WTC11 (cell line): ENCODE data around the gene KCNN4. TPM values are rescaled to one million over a fixed set of nuclear protein-coding genes. Genes with fewer than 3 reads are reported as not detected.

ENCODE experiments used
- ATAC-seq: fragments of 200-7000 bp; cut with Tn5 transposase; 2 replicates; pipeline ENCODE4 v1.10.0; 2021; ENCODE audit warnings: mild to moderate bottlenecking, moderate library complexity
- CTCF ChIA-PET: fragments of 300-600 bp; sonication (Branson Sonifier 250); formaldehyde crosslinking; loops from one replicate; lab custom pipeline; 2021; ENCODE audit warnings: antibody characterized with exemption; lab: Charles Lee
- POLR2A ChIA-PET: fragments of 350-600 bp; sonication (Branson Sonifier 250); formaldehyde crosslinking; loops from one replicate; lab custom pipeline; 2021; ENCODE audit warnings: antibody characterized with exemption; lab: Charles Lee
- DNase-seq: peaks from one replicate; pipeline ENCODE4 v3.0.0; 2021; ENCODE audit warnings: low spot score
- H3K27ac Mint-ChIP-seq: 2 replicates; pipeline ENCODE4 v1.8.0; 2021; ENCODE audit warnings: mixed read lengths
- H3K27me3 Mint-ChIP-seq: 2 replicates; pipeline ENCODE4 v1.8.0; 2021; ENCODE audit warnings: low read depth, mild to moderate bottlenecking, moderate library complexity, mixed read lengths
- H3K36me3 Mint-ChIP-seq: 2 replicates; pipeline ENCODE4 v1.8.0; 2021; ENCODE audit warnings: mixed read lengths
- H3K4me1 Mint-ChIP-seq: 2 replicates; pipeline ENCODE4 v1.8.0; 2022; ENCODE audit warnings: mixed read lengths
- H3K4me3 Mint-ChIP-seq: 2 replicates; pipeline ENCODE4 v1.8.0; 2021; ENCODE audit warnings: mild to moderate bottlenecking, moderate library complexity, mixed read lengths
- H3K9me3 Mint-ChIP-seq: 2 replicates; pipeline ENCODE4 v1.8.0; 2021; ENCODE audit warnings: mixed read lengths
- FOXJ3 ChIP-seq: sonication (generic); formaldehyde crosslinking; IDR thresholded peaks from 2 replicates; pipeline ENCODE4 v1.9.0; 2021; ENCODE audit warnings: missing genetic modification reagents, mild to moderate bottlenecking, borderline replicate concordance
- GABPB1 ChIP-seq: sonication (generic); formaldehyde crosslinking; IDR thresholded peaks from 2 replicates; pipeline ENCODE4 v1.8.1; 2023; ENCODE audit warnings: mild to moderate bottlenecking, missing genetic modification reagents
- SMAD3 ChIP-seq: sonication (generic); formaldehyde crosslinking; IDR thresholded peaks from 2 replicates; pipeline ENCODE4 v1.8.0; 2022; ENCODE audit warnings: missing genetic modification reagents, mild to moderate bottlenecking, borderline replicate concordance
- ZNF317 ChIP-seq: sonication (generic); formaldehyde crosslinking; IDR thresholded peaks from 2 replicates; pipeline ENCODE4 v1.8.1; 2023; ENCODE audit warnings: low read depth, mild to moderate bottlenecking, moderate library complexity, missing genetic modification reagents, borderline replicate concordance
- ZNF423 ChIP-seq: fragments of 250-450 bp; sonication (Bioruptor Pico); IDR thresholded peaks from 2 replicates; pipeline ENCODE4 v2.1.2; 2022; ENCODE audit warnings: mild to moderate bottlenecking, moderate library complexity
- total RNA-seq: library from RNA; stranded (reverse); gene quantifications from 3 replicates; pipeline ENCODE4 v1.2.3, GENCODE V29; 2021
- TF ChIP-seq, protein P1 (sequence below): fragments of 200-600 bp; IDR thresholded peaks from 2 replicates; pipeline ENCODE4 v1.8.0; 2022; ENCODE audit warnings: antibody characterized with exemption
- TF ChIP-seq, protein P2 (sequence below): sonication (generic); formaldehyde crosslinking; IDR thresholded peaks from 2 replicates; pipeline ENCODE4 v1.8.1; 2023; ENCODE audit warnings: mild to moderate bottlenecking, missing genetic modification reagents
- TF ChIP-seq, protein P3 (sequence below): fragments of 250-450 bp; sonication (Bioruptor Pico); IDR thresholded peaks from 2 replicates; pipeline ENCODE4 v2.1.2; 2022; ENCODE audit warnings: mild to moderate bottlenecking, moderate library complexity
- TF ChIP-seq, protein P4 (sequence below): sonication (generic); formaldehyde crosslinking; conservative IDR thresholded peaks from 2 replicates; pipeline ENCODE4 v1.8.1; 2023; ENCODE audit warnings: mild to moderate bottlenecking, low read depth, missing genetic modification reagents, moderate library complexity
- TF ChIP-seq, protein P5 (sequence below): sonication (generic); formaldehyde crosslinking; IDR thresholded peaks from 2 replicates; pipeline ENCODE4 v1.8.0; 2022; ENCODE audit warnings: missing genetic modification reagents
- TF ChIP-seq, protein P6 (sequence below): fragments of 250-450 bp; sonication (Bioruptor Pico); conservative IDR thresholded peaks from 2 replicates; pipeline ENCODE4 v1.9.0; 2021; ENCODE audit warnings: mild to moderate bottlenecking
- TF ChIP-seq, protein P7 (sequence below): sonication (generic); formaldehyde crosslinking; IDR thresholded peaks from 2 replicates; pipeline ENCODE4 v1.8.0; 2023; ENCODE audit warnings: mild to moderate bottlenecking, missing genetic modification reagents
- TF ChIP-seq, protein P8 (sequence below): sonication (generic); formaldehyde crosslinking; IDR thresholded peaks from 2 replicates; pipeline ENCODE4 v1.8.0; 2022; ENCODE audit warnings: mild to moderate bottlenecking, missing genetic modification reagents
- TF ChIP-seq, protein P9 (sequence below): sonication (generic); formaldehyde crosslinking; IDR thresholded peaks from 2 replicates; pipeline ENCODE4 v1.8.1; 2022; ENCODE audit warnings: missing genetic modification reagents, borderline replicate concordance

Gene KCNN4
- total RNA-seq, 1 experiment from 2014 or later, result 0.98 TPM

DNA sequence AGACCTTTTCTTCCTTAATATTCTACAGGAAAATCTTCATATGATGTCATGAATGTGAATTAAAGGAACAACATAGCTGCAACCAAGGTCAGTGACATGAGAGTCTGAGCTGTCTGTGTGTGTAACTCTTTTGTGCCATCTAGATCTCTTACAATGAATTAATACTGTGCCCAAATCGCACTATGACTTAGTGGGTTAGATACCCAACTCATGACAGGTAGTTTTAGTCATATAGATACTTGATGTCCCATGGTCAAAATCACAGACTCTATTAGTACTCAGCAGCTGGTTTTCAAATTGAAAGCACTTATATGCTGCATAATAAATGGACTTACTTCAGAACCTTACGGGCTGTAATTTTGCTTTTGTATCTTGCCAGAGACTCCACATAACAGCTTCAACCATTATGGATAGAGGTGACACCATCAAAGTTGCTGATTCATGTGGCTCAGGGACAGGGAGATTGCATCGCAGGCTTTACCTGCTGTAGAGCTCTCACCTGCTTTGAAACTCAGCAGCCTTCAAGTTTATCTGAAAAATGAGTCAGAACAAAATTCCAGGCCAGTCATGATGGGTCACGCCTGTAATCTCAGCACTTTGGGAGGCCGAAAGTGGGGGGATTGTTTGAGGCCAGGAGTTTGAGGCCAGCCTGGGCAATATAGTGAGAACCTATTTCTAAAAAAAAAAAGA is 34.0 kb upstream of the KCNN4 start:
- CTCF ChIA-PET, result interaction anchor here (1.5 kb wide), 1 partner anchor 48 kb away, joined by 6 read pairs; no protein-coding TSS in a partner anchor
- H3K4me3 Mint-ChIP-seq, result no peak overlapping the region
- TF ChIP-seq FOXJ3 (CRISPR knock-in tag) (no peak), ZNF317 (CRISPR knock-in tag) (no peak), ZNF423 (CRISPR knock-in tag) (no peak), SMAD3 (no peak)
- TF ChIP-seq, protein P1, sequence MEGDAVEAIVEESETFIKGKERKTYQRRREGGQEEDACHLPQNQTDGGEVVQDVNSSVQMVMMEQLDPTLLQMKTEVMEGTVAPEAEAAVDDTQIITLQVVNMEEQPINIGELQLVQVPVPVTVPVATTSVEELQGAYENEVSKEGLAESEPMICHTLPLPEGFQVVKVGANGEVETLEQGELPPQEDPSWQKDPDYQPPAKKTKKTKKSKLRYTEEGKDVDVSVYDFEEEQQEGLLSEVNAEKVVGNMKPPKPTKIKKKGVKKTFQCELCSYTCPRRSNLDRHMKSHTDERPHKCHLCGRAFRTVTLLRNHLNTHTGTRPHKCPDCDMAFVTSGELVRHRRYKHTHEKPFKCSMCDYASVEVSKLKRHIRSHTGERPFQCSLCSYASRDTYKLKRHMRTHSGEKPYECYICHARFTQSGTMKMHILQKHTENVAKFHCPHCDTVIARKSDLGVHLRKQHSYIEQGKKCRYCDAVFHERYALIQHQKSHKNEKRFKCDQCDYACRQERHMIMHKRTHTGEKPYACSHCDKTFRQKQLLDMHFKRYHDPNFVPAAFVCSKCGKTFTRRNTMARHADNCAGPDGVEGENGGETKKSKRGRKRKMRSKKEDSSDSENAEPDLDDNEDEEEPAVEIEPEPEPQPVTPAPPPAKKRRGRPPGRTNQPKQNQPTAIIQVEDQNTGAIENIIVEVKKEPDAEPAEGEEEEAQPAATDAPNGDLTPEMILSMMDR, result no peak
- TF ChIP-seq, protein P2, sequence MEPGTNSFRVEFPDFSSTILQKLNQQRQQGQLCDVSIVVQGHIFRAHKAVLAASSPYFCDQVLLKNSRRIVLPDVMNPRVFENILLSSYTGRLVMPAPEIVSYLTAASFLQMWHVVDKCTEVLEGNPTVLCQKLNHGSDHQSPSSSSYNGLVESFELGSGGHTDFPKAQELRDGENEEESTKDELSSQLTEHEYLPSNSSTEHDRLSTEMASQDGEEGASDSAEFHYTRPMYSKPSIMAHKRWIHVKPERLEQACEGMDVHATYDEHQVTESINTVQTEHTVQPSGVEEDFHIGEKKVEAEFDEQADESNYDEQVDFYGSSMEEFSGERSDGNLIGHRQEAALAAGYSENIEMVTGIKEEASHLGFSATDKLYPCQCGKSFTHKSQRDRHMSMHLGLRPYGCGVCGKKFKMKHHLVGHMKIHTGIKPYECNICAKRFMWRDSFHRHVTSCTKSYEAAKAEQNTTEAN (CRISPR knock-in tag), result no peak
- TF ChIP-seq, protein P3, sequence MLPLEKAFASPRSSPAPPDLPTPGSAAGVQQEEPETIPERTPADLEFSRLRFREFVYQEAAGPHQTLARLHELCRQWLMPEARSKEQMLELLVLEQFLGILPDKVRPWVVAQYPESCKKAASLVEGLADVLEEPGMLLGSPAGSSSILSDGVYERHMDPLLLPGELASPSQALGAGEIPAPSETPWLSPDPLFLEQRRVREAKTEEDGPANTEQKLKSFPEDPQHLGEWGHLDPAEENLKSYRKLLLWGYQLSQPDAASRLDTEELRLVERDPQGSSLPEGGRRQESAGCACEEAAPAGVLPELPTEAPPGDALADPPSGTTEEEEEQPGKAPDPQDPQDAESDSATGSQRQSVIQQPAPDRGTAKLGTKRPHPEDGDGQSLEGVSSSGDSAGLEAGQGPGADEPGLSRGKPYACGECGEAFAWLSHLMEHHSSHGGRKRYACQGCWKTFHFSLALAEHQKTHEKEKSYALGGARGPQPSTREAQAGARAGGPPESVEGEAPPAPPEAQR (CRISPR knock-in tag), result no peak
- TF ChIP-seq, protein P4, sequence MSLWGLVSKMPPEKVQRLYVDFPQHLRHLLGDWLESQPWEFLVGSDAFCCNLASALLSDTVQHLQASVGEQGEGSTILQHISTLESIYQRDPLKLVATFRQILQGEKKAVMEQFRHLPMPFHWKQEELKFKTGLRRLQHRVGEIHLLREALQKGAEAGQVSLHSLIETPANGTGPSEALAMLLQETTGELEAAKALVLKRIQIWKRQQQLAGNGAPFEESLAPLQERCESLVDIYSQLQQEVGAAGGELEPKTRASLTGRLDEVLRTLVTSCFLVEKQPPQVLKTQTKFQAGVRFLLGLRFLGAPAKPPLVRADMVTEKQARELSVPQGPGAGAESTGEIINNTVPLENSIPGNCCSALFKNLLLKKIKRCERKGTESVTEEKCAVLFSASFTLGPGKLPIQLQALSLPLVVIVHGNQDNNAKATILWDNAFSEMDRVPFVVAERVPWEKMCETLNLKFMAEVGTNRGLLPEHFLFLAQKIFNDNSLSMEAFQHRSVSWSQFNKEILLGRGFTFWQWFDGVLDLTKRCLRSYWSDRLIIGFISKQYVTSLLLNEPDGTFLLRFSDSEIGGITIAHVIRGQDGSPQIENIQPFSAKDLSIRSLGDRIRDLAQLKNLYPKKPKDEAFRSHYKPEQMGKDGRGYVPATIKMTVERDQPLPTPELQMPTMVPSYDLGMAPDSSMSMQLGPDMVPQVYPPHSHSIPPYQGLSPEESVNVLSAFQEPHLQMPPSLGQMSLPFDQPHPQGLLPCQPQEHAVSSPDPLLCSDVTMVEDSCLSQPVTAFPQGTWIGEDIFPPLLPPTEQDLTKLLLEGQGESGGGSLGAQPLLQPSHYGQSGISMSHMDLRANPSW (CRISPR knock-in tag), result no peak
- TF ChIP-seq, protein P5, sequence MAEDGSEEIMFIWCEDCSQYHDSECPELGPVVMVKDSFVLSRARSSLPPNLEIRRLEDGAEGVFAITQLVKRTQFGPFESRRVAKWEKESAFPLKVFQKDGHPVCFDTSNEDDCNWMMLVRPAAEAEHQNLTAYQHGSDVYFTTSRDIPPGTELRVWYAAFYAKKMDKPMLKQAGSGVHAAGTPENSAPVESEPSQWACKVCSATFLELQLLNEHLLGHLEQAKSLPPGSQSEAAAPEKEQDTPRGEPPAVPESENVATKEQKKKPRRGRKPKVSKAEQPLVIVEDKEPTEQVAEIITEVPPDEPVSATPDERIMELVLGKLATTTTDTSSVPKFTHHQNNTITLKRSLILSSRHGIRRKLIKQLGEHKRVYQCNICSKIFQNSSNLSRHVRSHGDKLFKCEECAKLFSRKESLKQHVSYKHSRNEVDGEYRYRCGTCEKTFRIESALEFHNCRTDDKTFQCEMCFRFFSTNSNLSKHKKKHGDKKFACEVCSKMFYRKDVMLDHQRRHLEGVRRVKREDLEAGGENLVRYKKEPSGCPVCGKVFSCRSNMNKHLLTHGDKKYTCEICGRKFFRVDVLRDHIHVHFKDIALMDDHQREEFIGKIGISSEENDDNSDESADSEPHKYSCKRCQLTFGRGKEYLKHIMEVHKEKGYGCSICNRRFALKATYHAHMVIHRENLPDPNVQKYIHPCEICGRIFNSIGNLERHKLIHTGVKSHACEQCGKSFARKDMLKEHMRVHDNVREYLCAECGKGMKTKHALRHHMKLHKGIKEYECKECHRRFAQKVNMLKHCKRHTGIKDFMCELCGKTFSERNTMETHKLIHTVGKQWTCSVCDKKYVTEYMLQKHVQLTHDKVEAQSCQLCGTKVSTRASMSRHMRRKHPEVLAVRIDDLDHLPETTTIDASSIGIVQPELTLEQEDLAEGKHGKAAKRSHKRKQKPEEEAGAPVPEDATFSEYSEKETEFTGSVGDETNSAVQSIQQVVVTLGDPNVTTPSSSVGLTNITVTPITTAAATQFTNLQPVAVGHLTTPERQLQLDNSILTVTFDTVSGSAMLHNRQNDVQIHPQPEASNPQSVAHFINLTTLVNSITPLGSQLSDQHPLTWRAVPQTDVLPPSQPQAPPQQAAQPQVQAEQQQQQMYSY, result no peak
- DNase-seq (no peak), ATAC-seq (no peak)
- H3K4me1 Mint-ChIP-seq, result peaks cover 4% of the 10 kb centered on the region
- no peaks in the 10 kb centered on the region; the same call in 1 of the 2 replicates for H3K36me3 Mint-ChIP-seq
- H3K27ac Mint-ChIP-seq, result no peak overlapping the region
- POLR2A ChIA-PET, result no interaction called here
- H3K27me3 Mint-ChIP-seq, result peaks cover 46% of the 10 kb centered on the region
- peaks cover 39% of the 10 kb centered on the region for H3K9me3 Mint-ChIP-seq

DNA sequence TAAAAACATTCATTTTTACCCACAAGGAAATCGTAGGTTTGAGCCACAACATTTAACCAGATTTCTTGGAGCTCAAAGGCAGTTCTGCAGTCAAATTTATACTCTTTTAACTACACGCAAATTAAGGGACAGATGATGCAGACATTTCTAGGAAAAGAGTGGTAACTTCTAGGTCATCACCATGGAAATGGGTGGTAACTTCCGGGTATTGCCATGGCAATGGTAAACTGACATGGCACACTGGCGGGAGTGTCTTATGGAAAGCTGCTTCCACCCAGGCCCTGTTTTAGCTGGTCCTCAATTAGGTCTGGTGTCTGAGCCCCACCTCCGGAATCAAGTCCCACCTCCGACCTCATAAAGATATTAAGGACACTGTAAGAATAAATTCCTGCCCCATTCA is 31.9 kb upstream of the KCNN4 start:
- ATAC-seq (no peak), DNase-seq (no peak)
- H3K4me3 Mint-ChIP-seq, result no peak overlapping the region
- peaks cover 4% of the 10 kb centered on the region for H3K4me1 Mint-ChIP-seq
- no peak overlapping the region for H3K27ac Mint-ChIP-seq
- peaks cover 31% of the 10 kb centered on the region for H3K27me3 Mint-ChIP-seq
- CTCF ChIA-PET, result interaction anchor here (1.0 to 1.2 kb wide), 2 partner anchors 46 to 144 kb away, joined by 3 read pairs; no protein-coding TSS in a partner anchor
- H3K36me3 Mint-ChIP-seq, result no peaks in the 10 kb centered on the region; the same call in 1 of the 2 replicates
- H3K9me3 Mint-ChIP-seq, result peaks cover 29% of the 10 kb centered on the region
- POLR2A ChIA-PET, result no interaction called here
- TF ChIP-seq GABPB1 (CRISPR knock-in tag), result no peak
- TF ChIP-seq, protein P6, sequence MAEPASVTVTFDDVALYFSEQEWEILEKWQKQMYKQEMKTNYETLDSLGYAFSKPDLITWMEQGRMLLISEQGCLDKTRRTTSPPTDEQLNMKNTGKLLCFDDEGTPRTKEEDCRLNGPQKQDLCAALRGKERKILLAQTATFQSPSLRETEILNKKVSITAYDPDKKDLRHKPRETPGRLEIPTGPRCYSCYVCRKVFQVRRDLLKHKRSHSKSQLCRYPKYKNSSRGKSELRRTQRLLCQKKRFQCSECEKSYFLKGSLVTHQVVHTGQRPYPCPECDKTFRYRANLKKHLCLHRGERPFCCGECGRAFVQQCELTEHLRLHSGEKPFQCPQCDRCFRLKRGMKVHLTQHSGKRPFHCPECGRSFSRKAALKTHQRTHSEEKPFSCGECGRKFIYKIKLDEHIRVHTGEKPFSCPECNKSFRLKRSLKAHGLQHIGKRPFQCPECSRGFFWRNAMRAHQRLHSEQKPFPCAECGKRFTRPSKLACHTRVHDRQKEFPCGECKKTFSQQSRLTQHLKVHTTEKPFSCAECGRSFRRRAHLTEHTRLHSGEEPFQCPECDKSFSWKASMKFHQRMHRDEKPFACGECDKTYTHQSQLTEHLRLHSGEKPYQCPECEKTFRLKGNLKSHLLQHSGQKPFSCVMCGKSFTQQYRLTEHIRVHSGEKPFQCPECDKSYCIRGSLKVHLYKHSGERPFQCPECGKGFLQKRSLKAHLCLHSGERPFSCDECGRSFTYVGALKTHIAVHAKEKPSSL (CRISPR knock-in tag), result no peak
- TF ChIP-seq, protein P7, sequence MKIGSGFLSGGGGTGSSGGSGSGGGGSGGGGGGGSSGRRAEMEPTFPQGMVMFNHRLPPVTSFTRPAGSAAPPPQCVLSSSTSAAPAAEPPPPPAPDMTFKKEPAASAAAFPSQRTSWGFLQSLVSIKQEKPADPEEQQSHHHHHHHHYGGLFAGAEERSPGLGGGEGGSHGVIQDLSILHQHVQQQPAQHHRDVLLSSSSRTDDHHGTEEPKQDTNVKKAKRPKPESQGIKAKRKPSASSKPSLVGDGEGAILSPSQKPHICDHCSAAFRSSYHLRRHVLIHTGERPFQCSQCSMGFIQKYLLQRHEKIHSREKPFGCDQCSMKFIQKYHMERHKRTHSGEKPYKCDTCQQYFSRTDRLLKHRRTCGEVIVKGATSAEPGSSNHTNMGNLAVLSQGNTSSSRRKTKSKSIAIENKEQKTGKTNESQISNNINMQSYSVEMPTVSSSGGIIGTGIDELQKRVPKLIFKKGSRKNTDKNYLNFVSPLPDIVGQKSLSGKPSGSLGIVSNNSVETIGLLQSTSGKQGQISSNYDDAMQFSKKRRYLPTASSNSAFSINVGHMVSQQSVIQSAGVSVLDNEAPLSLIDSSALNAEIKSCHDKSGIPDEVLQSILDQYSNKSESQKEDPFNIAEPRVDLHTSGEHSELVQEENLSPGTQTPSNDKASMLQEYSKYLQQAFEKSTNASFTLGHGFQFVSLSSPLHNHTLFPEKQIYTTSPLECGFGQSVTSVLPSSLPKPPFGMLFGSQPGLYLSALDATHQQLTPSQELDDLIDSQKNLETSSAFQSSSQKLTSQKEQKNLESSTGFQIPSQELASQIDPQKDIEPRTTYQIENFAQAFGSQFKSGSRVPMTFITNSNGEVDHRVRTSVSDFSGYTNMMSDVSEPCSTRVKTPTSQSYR (CRISPR knock-in tag), result no peak
- TF ChIP-seq, protein P8, sequence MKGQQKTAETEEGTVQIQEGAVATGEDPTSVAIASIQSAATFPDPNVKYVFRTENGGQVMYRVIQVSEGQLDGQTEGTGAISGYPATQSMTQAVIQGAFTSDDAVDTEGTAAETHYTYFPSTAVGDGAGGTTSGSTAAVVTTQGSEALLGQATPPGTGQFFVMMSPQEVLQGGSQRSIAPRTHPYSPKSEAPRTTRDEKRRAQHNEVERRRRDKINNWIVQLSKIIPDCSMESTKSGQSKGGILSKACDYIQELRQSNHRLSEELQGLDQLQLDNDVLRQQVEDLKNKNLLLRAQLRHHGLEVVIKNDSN (CRISPR knock-in tag), result no peak
- TF ChIP-seq, protein P9, sequence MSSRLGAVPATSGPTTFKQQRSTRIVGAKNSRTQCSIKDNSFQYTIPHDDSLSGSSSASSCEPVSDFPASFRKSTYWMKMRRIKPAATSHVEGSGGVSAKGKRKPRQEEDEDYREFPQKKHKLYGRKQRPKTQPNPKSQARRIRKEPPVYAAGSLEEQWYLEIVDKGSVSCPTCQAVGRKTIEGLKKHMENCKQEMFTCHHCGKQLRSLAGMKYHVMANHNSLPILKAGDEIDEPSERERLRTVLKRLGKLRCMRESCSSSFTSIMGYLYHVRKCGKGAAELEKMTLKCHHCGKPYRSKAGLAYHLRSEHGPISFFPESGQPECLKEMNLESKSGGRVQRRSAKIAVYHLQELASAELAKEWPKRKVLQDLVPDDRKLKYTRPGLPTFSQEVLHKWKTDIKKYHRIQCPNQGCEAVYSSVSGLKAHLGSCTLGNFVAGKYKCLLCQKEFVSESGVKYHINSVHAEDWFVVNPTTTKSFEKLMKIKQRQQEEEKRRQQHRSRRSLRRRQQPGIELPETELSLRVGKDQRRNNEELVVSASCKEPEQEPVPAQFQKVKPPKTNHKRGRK (CRISPR knock-in tag), result no peak
